Liver (tissue), 9 donors: ENCODE measurements around the gene CACNA1E. TPM values are rescaled to one million over a fixed set of nuclear protein-coding genes. Genes with fewer than 3 reads are reported as not detected.

ENCODE experiments used
- DNase-seq: peaks from one replicate; pipeline ENCODE4 v3.0.0-alpha.2; 2017; ENCODE audit warnings: low spot score
- H3K27ac ChIP-seq, 2 donors: one replicate each; pipeline ENCODE4 v1.7.0; 2013; ENCODE audit warnings: inconsistent platforms in 2 of 2, low read length in 2 of 2, control low read depth in 1 of 2, low read depth in 1 of 2, mild to moderate bottlenecking in 1 of 2
- H3K27me3 ChIP-seq, 4 donors: one replicate each; pipeline versions ENCODE4 v1.6.1 to v1.7.0; 2013; ENCODE audit warnings: low read length in 3 of 4, inconsistent platforms in 1 of 4, mild to moderate bottlenecking in 1 of 4, moderate library complexity in 1 of 4; ENCODE audit not compliant: control insufficient read depth in 4 of 4, insufficient read depth in 4 of 4
- H3K36me3 ChIP-seq, 4 donors: one replicate each; pipeline versions ENCODE4 v1.6.1 to v1.7.0; 2013; ENCODE audit warnings: low read length in 3 of 4, mild to moderate bottlenecking in 3 of 4, low read depth in 1 of 4, moderate library complexity in 1 of 4; ENCODE audit not compliant: control insufficient read depth in 4 of 4, insufficient read depth in 3 of 4
- H3K4me1 ChIP-seq, 4 donors: one replicate each; pipeline versions ENCODE4 v1.6.1 to v1.7.0; 2013; ENCODE audit warnings: low read length in 3 of 4, mild to moderate bottlenecking in 3 of 4, moderate library complexity in 1 of 4; ENCODE audit not compliant: control insufficient read depth in 4 of 4, insufficient read depth in 4 of 4
- H3K4me3 ChIP-seq, 3 donors: one replicate each; pipeline versions ENCODE4 v1.6.1 to v1.7.0; 2013; ENCODE audit warnings: low read length in 3 of 3, control low read depth in 1 of 3, low read depth in 1 of 3, mild to moderate bottlenecking in 1 of 3
- H3K9ac ChIP-seq, 2 donors: one replicate each; pipeline ENCODE4 v1.7.0; 2013; ENCODE audit warnings: low read length in 2 of 2, mild to moderate bottlenecking in 2 of 2, moderate library complexity in 2 of 2, control low read depth in 1 of 2, low read depth in 1 of 2
- H3K9me3 ChIP-seq, 4 donors: one replicate each; pipeline versions ENCODE4 v1.6.1 to v1.7.0; 2013; ENCODE audit warnings: low read length in 3 of 4; ENCODE audit not compliant: control insufficient read depth in 4 of 4
- EGR1 ChIP-seq, 2 donors: IDR thresholded peaks; 2 replicates each; pipeline ENCODE4 v1.6.1; 2016 to 2018; ENCODE audit warnings: antibody characterized with exemption in 2 of 2, low read depth in 2 of 2
- FOXA1 ChIP-seq: IDR thresholded peaks from 2 replicates; pipeline ENCODE4 v1.6.1; 2016; ENCODE audit warnings: antibody characterized with exemption
- FOXA2 ChIP-seq: IDR thresholded peaks from 2 replicates; pipeline ENCODE4 v1.6.1; 2016; ENCODE audit warnings: antibody characterized with exemption
- GABPA ChIP-seq, 2 donors: IDR thresholded peaks in 1 of 2; conservative IDR thresholded peaks in 1 of 2; 2 replicates each; pipeline ENCODE4 v1.6.1; 2016; ENCODE audit warnings: antibody characterized with exemption in 2 of 2, mild to moderate bottlenecking in 1 of 2, moderate library complexity in 1 of 2
- HNF4A ChIP-seq, 2 donors: conservative IDR thresholded peaks; 2 replicates each; pipeline ENCODE4 v1.6.1; 2016; ENCODE audit warnings: antibody characterized with exemption in 2 of 2, mild to moderate bottlenecking in 2 of 2
- HNF4G ChIP-seq: IDR thresholded peaks from 2 replicates; pipeline ENCODE4 v1.6.1; 2016; ENCODE audit warnings: antibody characterized with exemption
- JUND ChIP-seq, 2 donors: IDR thresholded peaks; 2 replicates each; pipeline ENCODE4 v1.6.1; 2016; ENCODE audit warnings: antibody characterized with exemption in 2 of 2
- NR2F2 ChIP-seq: IDR thresholded peaks from 2 replicates; pipeline ENCODE4 v1.6.1; 2016; ENCODE audit warnings: antibody characterized with exemption
- RAD21 ChIP-seq, 2 donors: IDR thresholded peaks; 2 replicates each; pipeline ENCODE4 v1.6.1; 2016; ENCODE audit warnings: antibody characterized with exemption in 2 of 2, mild to moderate bottlenecking in 2 of 2
- RXRA ChIP-seq, 2 donors: IDR thresholded peaks; 2 replicates each; pipeline ENCODE4 v1.6.1; 2017 to 2018; ENCODE audit warnings: antibody characterized with exemption in 2 of 2, mild to moderate bottlenecking in 1 of 2
- SP1 ChIP-seq: IDR thresholded peaks from 2 replicates; pipeline ENCODE4 v1.6.1; 2018; ENCODE audit warnings: antibody characterized with exemption, mild to moderate bottlenecking
- TAF1 ChIP-seq: conservative IDR thresholded peaks from 2 replicates; pipeline ENCODE4 v1.6.1; 2016; ENCODE audit warnings: antibody characterized with exemption, mild to moderate bottlenecking
- YY1 ChIP-seq: IDR thresholded peaks from 2 replicates; pipeline ENCODE4 v1.6.1; 2016; ENCODE audit warnings: antibody characterized with exemption, mild to moderate bottlenecking
- WGBS: extraction: QIAGEN DNeasy Blood & Tissue Kit; methylation state at CpG from one replicate; pipeline ENCODE4 v1.1.7; 2013; 5-methylcytosine and 5-hydroxymethylcytosine counted together
- polyA plus RNA-seq, 2 donors: library from polyadenylated mRNA; stranded (reverse) in 1 of 2; unstranded in 1 of 2; fragments of 200-250 nt in 1 of 2; fragments of >200 nt in 1 of 2; fragmentation: Nextera tagmentation in 1 of 2; extraction: Ambion mirVana in 1 of 2; gene quantifications; one replicate each; pipeline versions ENCODE4 v1.2.1 to v1.2.3, GENCODE V29; 2013 to 2015
- total RNA-seq, 2 donors: library from RNA; depleted of rRNA; stranded (reverse); fragments of >200 nt; gene quantifications; one replicate each; pipeline ENCODE4 v1.2.3, GENCODE V29; 2014
- TF ChIP-seq, protein P1 (sequence below): IDR thresholded peaks from 2 replicates; pipeline ENCODE4 v1.6.1; 2016; ENCODE audit warnings: antibody characterized with exemption
- TF ChIP-seq, protein P2 (sequence below): IDR thresholded peaks from 2 replicates; pipeline ENCODE4 v1.6.1; 2016; ENCODE audit warnings: antibody characterized with exemption, mild to moderate bottlenecking
- TF ChIP-seq, protein P3 (sequence below): IDR thresholded peaks from 2 replicates; pipeline ENCODE4 v1.6.1; 2016; ENCODE audit warnings: antibody characterized with exemption
- TF ChIP-seq, protein P4 (sequence below): IDR thresholded peaks from 2 replicates; pipeline ENCODE4 v1.6.1; 2016; ENCODE audit warnings: antibody characterized with exemption
- donor health status: healthy.
- donor health status: healthy.
- donor health status: healthy.
- donor health status: healthy.
- donor health status: healthy.

Gene CACNA1E
- total and polyA plus RNA-seq, 4 donors = under 0.01 to 0.08 (median 0.01) TPM; not detected in 1

DNA sequence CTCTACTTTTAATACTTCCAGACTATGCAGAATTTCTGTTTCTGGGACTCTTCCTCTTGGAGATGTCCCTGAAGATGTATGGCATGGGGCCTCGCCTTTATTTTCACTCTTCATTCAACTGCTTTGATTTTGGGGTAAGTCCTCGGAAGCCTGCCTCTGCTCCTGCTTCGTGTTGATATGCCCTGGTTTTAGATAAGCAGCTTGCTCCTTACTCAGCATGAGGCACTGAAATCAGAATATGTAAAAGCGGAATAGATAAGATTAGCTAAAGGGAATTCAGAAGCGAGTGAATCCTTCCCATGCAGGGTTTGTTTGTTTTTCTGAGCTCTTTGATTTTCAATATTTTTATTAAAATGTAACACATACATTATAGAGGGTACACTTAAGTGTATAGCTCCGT is 234.7 kb downstream of the CACNA1E start:
- Histone ChIP-seq H3K9me3 (no peaks in the 10 kb centered on the region), H3K4me3 (no peak overlapping the region), H3K27ac (no peak overlapping the region), H3K9ac (no peak overlapping the region), H3K36me3 (no peaks in the 10 kb centered on the region), H3K4me1 (no peaks in the 10 kb centered on the region), H3K27me3 (no peaks in the 10 kb centered on the region)
- 39% methylated on average over 6 of the region's 6 CpGs for WGBS
- no peak for TF ChIP-seq JUND (IDR thresholded peaks at IDR 0.05)
- TF ChIP-seq, protein P1, sequence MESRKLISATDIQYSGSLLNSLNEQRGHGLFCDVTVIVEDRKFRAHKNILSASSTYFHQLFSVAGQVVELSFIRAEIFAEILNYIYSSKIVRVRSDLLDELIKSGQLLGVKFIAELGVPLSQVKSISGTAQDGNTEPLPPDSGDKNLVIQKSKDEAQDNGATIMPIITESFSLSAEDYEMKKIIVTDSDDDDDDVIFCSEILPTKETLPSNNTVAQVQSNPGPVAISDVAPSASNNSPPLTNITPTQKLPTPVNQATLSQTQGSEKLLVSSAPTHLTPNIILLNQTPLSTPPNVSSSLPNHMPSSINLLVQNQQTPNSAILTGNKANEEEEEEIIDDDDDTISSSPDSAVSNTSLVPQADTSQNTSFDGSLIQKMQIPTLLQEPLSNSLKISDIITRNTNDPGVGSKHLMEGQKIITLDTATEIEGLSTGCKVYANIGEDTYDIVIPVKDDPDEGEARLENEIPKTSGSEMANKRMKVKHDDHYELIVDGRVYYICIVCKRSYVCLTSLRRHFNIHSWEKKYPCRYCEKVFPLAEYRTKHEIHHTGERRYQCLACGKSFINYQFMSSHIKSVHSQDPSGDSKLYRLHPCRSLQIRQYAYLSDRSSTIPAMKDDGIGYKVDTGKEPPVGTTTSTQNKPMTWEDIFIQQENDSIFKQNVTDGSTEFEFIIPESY = no peak
- TF ChIP-seq RAD21 (IDR thresholded peaks at IDR 0.05) = no peak
- TF ChIP-seq EGR1 (IDR thresholded peaks at IDR 0.05; ENCODE audit: low read depth in 2 of 2) = no peak
- TF ChIP-seq GABPA (IDR thresholded peaks at IDR 0.05 in 1 of 2, conservative IDR thresholded peaks at IDR 0.05 in 1 of 2) = no peak
- TF ChIP-seq HNF4A (conservative IDR thresholded peaks at IDR 0.05) = no peak
- no peak for TF ChIP-seq SP1
- no peak for TF ChIP-seq YY1
- no peak for TF ChIP-seq FOXA2
- TF ChIP-seq NR2F2 = no peak
- TF ChIP-seq, protein P2, sequence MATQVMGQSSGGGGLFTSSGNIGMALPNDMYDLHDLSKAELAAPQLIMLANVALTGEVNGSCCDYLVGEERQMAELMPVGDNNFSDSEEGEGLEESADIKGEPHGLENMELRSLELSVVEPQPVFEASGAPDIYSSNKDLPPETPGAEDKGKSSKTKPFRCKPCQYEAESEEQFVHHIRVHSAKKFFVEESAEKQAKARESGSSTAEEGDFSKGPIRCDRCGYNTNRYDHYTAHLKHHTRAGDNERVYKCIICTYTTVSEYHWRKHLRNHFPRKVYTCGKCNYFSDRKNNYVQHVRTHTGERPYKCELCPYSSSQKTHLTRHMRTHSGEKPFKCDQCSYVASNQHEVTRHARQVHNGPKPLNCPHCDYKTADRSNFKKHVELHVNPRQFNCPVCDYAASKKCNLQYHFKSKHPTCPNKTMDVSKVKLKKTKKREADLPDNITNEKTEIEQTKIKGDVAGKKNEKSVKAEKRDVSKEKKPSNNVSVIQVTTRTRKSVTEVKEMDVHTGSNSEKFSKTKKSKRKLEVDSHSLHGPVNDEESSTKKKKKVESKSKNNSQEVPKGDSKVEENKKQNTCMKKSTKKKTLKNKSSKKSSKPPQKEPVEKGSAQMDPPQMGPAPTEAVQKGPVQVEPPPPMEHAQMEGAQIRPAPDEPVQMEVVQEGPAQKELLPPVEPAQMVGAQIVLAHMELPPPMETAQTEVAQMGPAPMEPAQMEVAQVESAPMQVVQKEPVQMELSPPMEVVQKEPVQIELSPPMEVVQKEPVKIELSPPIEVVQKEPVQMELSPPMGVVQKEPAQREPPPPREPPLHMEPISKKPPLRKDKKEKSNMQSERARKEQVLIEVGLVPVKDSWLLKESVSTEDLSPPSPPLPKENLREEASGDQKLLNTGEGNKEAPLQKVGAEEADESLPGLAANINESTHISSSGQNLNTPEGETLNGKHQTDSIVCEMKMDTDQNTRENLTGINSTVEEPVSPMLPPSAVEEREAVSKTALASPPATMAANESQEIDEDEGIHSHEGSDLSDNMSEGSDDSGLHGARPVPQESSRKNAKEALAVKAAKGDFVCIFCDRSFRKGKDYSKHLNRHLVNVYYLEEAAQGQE = no peak
- TF ChIP-seq HNF4G = no peak
- TF ChIP-seq FOXA1 = no peak
- no peak for DNase-seq

DNA sequence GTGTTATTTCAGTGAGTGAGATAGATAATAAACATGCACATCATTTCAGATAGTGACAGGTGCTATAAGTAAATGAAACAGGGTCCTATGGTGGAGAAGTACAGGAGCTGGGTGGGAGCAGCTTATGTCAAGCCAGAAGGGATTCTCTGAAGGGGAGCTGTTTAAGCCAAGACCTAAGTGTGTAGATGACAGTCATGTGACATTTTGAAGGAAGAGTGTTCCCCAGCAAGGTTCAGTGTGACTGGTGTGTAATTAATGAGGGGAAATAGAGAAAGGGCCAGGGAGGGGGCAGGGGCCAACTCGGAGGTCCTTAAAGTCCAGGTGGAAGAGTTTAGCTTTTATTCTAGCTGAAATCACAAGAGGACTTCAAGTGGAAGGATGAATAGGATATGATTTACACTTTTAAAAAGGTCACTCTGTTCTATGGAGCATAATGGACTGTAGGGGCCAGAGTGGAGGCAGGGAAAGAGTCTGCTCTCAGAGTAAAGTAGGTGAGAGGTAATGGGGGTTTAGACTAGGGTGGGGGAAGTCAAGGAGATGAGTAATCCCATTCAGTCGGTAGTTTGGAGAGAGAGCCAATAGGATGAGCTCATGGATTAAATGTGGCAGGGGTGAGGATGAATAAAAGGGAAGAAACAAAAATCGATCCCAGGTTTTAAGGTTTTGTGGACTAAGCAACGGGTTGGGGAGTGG is 243.1 kb downstream of the CACNA1E start:
- Histone ChIP-seq H3K9ac (no peak overlapping the region), H3K27me3 (peaks cover 0 to 3% (median 0%) of the 10 kb centered on the region in 4 donors), H3K4me1 (no peaks in the 10 kb centered on the region), H3K4me3 (no peak overlapping the region), H3K27ac (no peak overlapping the region), H3K36me3 (no peaks in the 10 kb centered on the region), H3K9me3 (no peaks in the 10 kb centered on the region)
- TF ChIP-seq, protein P3, sequence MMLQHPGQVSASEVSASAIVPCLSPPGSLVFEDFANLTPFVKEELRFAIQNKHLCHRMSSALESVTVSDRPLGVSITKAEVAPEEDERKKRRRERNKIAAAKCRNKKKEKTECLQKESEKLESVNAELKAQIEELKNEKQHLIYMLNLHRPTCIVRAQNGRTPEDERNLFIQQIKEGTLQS = no peak
- TF ChIP-seq RAD21 (IDR thresholded peaks at IDR 0.05) = no peak
- no peak for TF ChIP-seq FOXA2
- TF ChIP-seq, protein P4, sequence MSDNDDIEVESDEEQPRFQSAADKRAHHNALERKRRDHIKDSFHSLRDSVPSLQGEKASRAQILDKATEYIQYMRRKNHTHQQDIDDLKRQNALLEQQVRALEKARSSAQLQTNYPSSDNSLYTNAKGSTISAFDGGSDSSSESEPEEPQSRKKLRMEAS = no peak
- TF ChIP-seq RXRA (IDR thresholded peaks at IDR 0.05) = no peak
- no peak for TF ChIP-seq TAF1
- TF ChIP-seq HNF4G = no peak
- TF ChIP-seq, protein P2 = no peak
- TF ChIP-seq EGR1 (IDR thresholded peaks at IDR 0.05; ENCODE audit: low read depth in 2 of 2) = no peak
- no peak for TF ChIP-seq HNF4A (conservative IDR thresholded peaks at IDR 0.05)
- no peak for TF ChIP-seq YY1
- WGBS = 56% methylated on average over 4 of the region's 4 CpGs
- no peak for DNase-seq
